D341Med (cell line): ENCODE results near the gene RASSF3.
"Not testable (repeated sequence)": the region's sequence is repeated elsewhere in the genome, so short reads cannot be mapped to it uniquely, and the experiment has no call there.

Source experiments
- DNase-seq: peaks from one replicate; pipeline ENCODE4 v3.0.0; 2012; ENCODE audit warnings: low spot score

Gene RASSF3

GRCh38 chr12:64610079-64610659 lies at the start of gene RASSF3:
Gene RASSF3, plus strand, starts transcription at chr12:64610495. Its CDS starts 138 bp downstream, at chr12:64610633.
- peak; percentile 83 for DNase-seq

- DNase-seq: no peak
Observed at GRCh38 chr12:64561302-64562136, 48.8 kb upstream of the RASSF3 start.

GRCh38 chr12:64566122-64566521 lies 44.2 kb upstream of the RASSF3 start:
- DNase-seq: no peak

- no peak for DNase-seq
Observed at GRCh38 chr12:64566831-64567517, 43.3 kb upstream of the RASSF3 start.

GRCh38 chr12:64567570-64567969 lies 42.7 kb upstream of the RASSF3 start:
- DNase-seq: no peak

GRCh38 chr12:64568298-64568697 lies 42.0 kb upstream of the RASSF3 start:
- DNase-seq: no peak

- no peak for DNase-seq
Observed at GRCh38 chr12:64569923-64570691, 40.2 kb upstream of the RASSF3 start.

- no peak for DNase-seq
Observed at GRCh38 chr12:64571411-64571810, 38.9 kb upstream of the RASSF3 start.

GRCh38 chr12:64572241-64572640 lies 38.1 kb upstream of the RASSF3 start:
- DNase-seq: no peak

- no peak for DNase-seq
Observed at GRCh38 chr12:64574837-64575236, 35.5 kb upstream of the RASSF3 start.

GRCh38 chr12:64577046-64577445 lies 33.2 kb upstream of the RASSF3 start:
- no peak for DNase-seq

- DNase-seq: no peak
Observed at GRCh38 chr12:64578566-64578965, 31.7 kb upstream of the RASSF3 start.

- DNase-seq: no peak
Observed at GRCh38 chr12:64580681-64581080, 29.6 kb upstream of the RASSF3 start.

- no peak for DNase-seq
Observed at GRCh38 chr12:64582114-64582513, 28.2 kb upstream of the RASSF3 start.

- DNase-seq: no peak
Observed at GRCh38 chr12:64582862-64583261, 27.4 kb upstream of the RASSF3 start.

- DNase-seq: not testable (repeated sequence)
Observed at GRCh38 chr12:64583395-64583770, 26.9 kb upstream of the RASSF3 start.

- no peak for DNase-seq
Observed at GRCh38 chr12:64583771-64584421, 26.4 kb upstream of the RASSF3 start.

GRCh38 chr12:64585104-64585503 lies 25.2 kb upstream of the RASSF3 start:
- DNase-seq: no peak

GRCh38 chr12:64587447-64587846 lies 22.8 kb upstream of the RASSF3 start:
- no peak for DNase-seq

GRCh38 chr12:64590183-64590582 lies 20.1 kb upstream of the RASSF3 start:
- no peak for DNase-seq

- no peak for DNase-seq
Observed at GRCh38 chr12:64595863-64596793, 14.2 kb upstream of the RASSF3 start.
